Measurements from ENCODE around the gene RBM44. TPM values are rescaled to one million over a fixed set of nuclear protein-coding genes. Genes with fewer than 3 reads are reported as not detected.

RBM44 gene
- total and polyA plus RNA-seq, 4 donors = 0.02 to 0.75 (median 0.15) TPM

GRCh38 chr2:237858294-237859081 lies 59.9 kb downstream of the RBM44 start:
- peak; percentile 59 for DNase-seq (ENCODE audit: low spot score)
- no peak overlapping the region for H3K4me3 ChIP-seq (ENCODE audit: low read depth in 1 of 3, low read length in 3 of 3)
- TF ChIP-seq SP1 (IDR thresholded peaks at IDR 0.05) (no peak), CTCF (IDR thresholded peaks at IDR 0.05; ENCODE audit: low read depth, low read length, missing input control) (peak; percentile 80), RXRA (IDR thresholded peaks at IDR 0.05) (peak; percentile 27 to 55), RAD21 (IDR thresholded peaks at IDR 0.05) (peak; percentile 98), HNF4A (conservative IDR thresholded peaks at IDR 0.05) (peak in 1 of 2 donors; percentile 15), HNF4G (IDR thresholded peaks at IDR 0.05) (no peak)
- no peaks in the 10 kb centered on the region for H3K9me3 ChIP-seq (ENCODE audit: control insufficient read depth in 4 of 4, low read length in 3 of 4)
- no peak overlapping the region for H3K27ac ChIP-seq (ENCODE audit: low read depth in 1 of 2, low read length in 2 of 2)
- no peaks in the 10 kb centered on the region for H3K36me3 ChIP-seq (ENCODE audit: control insufficient read depth in 4 of 4, insufficient read depth in 3 of 4, low read depth in 1 of 4, low read length in 3 of 4)
- H3K4me1 ChIP-seq (ENCODE audit: control insufficient read depth in 4 of 4, insufficient read depth in 4 of 4, low read length in 3 of 4) = peaks cover 6 to 34% (median 23%) of the 10 kb centered on the region in 4 donors
- 60% methylated on average over 14 of the region's 14 CpGs for WGBS
- H3K9ac ChIP-seq (ENCODE audit: low read depth in 1 of 2, low read length in 2 of 2) = no peak overlapping the region
- H3K27me3 ChIP-seq (ENCODE audit: control insufficient read depth in 4 of 4, insufficient read depth in 4 of 4, low read length in 3 of 4) = no peaks in the 10 kb centered on the region

GRCh38 chr2:237859082-237859433 lies 60.5 kb downstream of the RBM44 start:
- Histone ChIP-seq H3K4me3 (ENCODE audit: low read depth in 1 of 3, low read length in 3 of 3) (peak overlapping the region in 1 of 3 donors; percentile 68), H3K4me1 (ENCODE audit: control insufficient read depth in 4 of 4, insufficient read depth in 4 of 4, low read length in 3 of 4) (peaks cover 6 to 34% (median 23%) of the 10 kb centered on the region in 4 donors), H3K27ac (ENCODE audit: low read depth in 1 of 2, low read length in 2 of 2) (no peak overlapping the region), H3K36me3 (ENCODE audit: control insufficient read depth in 4 of 4, insufficient read depth in 3 of 4, low read depth in 1 of 4, low read length in 3 of 4) (no peaks in the 10 kb centered on the region), H3K9me3 (ENCODE audit: control insufficient read depth in 4 of 4, low read length in 3 of 4) (no peaks in the 10 kb centered on the region), H3K9ac (ENCODE audit: low read depth in 1 of 2, low read length in 2 of 2) (no peak overlapping the region), H3K27me3 (ENCODE audit: control insufficient read depth in 4 of 4, insufficient read depth in 4 of 4, low read length in 3 of 4) (no peaks in the 10 kb centered on the region)
- 61% methylated on average over 15 of the region's 15 CpGs for WGBS
- TF ChIP-seq FOXA1 (IDR thresholded peaks at IDR 0.05) (no peak), YY1 (IDR thresholded peaks at IDR 0.05) (no peak), FOXA2 (IDR thresholded peaks at IDR 0.05) (no peak), NR2F2 (IDR thresholded peaks at IDR 0.05) (no peak), REST (IDR thresholded peaks at IDR 0.05) (no peak), RXRA (IDR thresholded peaks at IDR 0.05) (no peak), SP1 (IDR thresholded peaks at IDR 0.05) (no peak), HNF4G (IDR thresholded peaks at IDR 0.05) (no peak), MAX (IDR thresholded peaks at IDR 0.05) (no peak), TAF1 (conservative IDR thresholded peaks at IDR 0.05) (no peak), GABPA (IDR thresholded peaks at IDR 0.05 in 1 of 2, conservative IDR thresholded peaks at IDR 0.05 in 1 of 2) (no peak), EGR1 (IDR thresholded peaks at IDR 0.05; ENCODE audit: low read depth in 2 of 2) (no peak), ATF3 (IDR thresholded peaks at IDR 0.05) (no peak), JUND (IDR thresholded peaks at IDR 0.05) (no peak)
- DNase-seq (ENCODE audit: low spot score) = no peak
